Measurements from ENCODE around the gene ROBO4. TPM values are rescaled to one million over a fixed set of nuclear protein-coding genes. Genes with fewer than 3 reads are reported as not detected.
A peak's percentile ranks its signal among the peaks of the same experiment; 100 is the strongest.

The ROBO4 gene
- total RNA-seq, 4 donors from 2014 or later = 3.7 to 20.6 (median 5.4) TPM

GRCh38 chr11:124861670-124862069, 36.0 kb downstream of the ROBO4 start:
- TF ChIP-seq POLR2A (IDR thresholded peaks at IDR 0.05) (no peak), CTCF (IDR thresholded peaks at IDR 0.05) (no peak)
- Histone ChIP-seq H3K9me3 (no peaks in the 10 kb centered on the region), H3K27me3 (peaks cover 0 to 24% of the 10 kb centered on the region in 2 donors), H3K4me1 (peaks cover 0 to 26% (median 0%) of the 10 kb centered on the region in 4 donors), H3K27ac (no peak overlapping the region), H3K4me3 (no peak overlapping the region), H3K36me3 (no peaks in the 10 kb centered on the region)
- peak in 1 of 3 donors; percentile 20 for DNase-seq

- no peaks in the 10 kb centered on the region for H3K36me3 ChIP-seq
- peaks cover 0 to 7% (median 0%) of the 10 kb centered on the region in 4 donors for H3K4me1 ChIP-seq
- H3K4me3 ChIP-seq = no peak overlapping the region
- TF ChIP-seq CTCF (IDR thresholded peaks at IDR 0.05) = no peak
- TF ChIP-seq POLR2A (IDR thresholded peaks at IDR 0.05) = no peak
- no peak overlapping the region for H3K27ac ChIP-seq
- H3K27me3 ChIP-seq = peaks cover 0 to 8% of the 10 kb centered on the region in 2 donors
- no peaks in the 10 kb centered on the region for H3K9me3 ChIP-seq
- DNase-seq = no peak
These were observed 38.5 kb downstream of the ROBO4 start for GRCh38 chr11:124859171-124859570.

- Histone ChIP-seq H3K36me3 (no peaks in the 10 kb centered on the region), H3K4me1 (peaks cover 0 to 9% (median 0%) of the 10 kb centered on the region in 4 donors), H3K9me3 (no peaks in the 10 kb centered on the region), H3K27ac (no peak overlapping the region), H3K27me3 (peaks cover 0 to 38% of the 10 kb centered on the region in 2 donors), H3K4me3 (no peak overlapping the region)
- TF ChIP-seq POLR2A (IDR thresholded peaks at IDR 0.05) = no peak
- TF ChIP-seq CTCF (IDR thresholded peaks at IDR 0.05) = no peak
- DNase-seq = no peak
These were observed 51.5 kb downstream of the ROBO4 start for GRCh38 chr11:124846070-124846673.

GRCh38 chr11:124844664-124845079, 53.0 kb downstream of the ROBO4 start:
- Histone ChIP-seq H3K27me3 (peaks cover 0 to 39% of the 10 kb centered on the region in 2 donors), H3K4me1 (peaks cover 0 to 11% (median 2%) of the 10 kb centered on the region in 4 donors), H3K4me3 (no peak overlapping the region), H3K27ac (no peak overlapping the region), H3K9me3 (no peaks in the 10 kb centered on the region), H3K36me3 (no peaks in the 10 kb centered on the region)
- DNase-seq = no peak
- TF ChIP-seq CTCF (IDR thresholded peaks at IDR 0.05) (no peak), POLR2A (IDR thresholded peaks at IDR 0.05) (no peak)

GRCh38 chr11:124843616-124843910, 54.1 kb downstream of the ROBO4 start:
- no peak for DNase-seq
- H3K9me3 ChIP-seq = no peaks in the 10 kb centered on the region
- no peak overlapping the region for H3K4me3 ChIP-seq
- H3K4me1 ChIP-seq = peaks cover 0 to 20% (median 8%) of the 10 kb centered on the region in 4 donors
- H3K36me3 ChIP-seq = no peaks in the 10 kb centered on the region
- TF ChIP-seq POLR2A (IDR thresholded peaks at IDR 0.05) (no peak), CTCF (IDR thresholded peaks at IDR 0.05) (no peak)
- peaks cover 0 to 50% of the 10 kb centered on the region in 2 donors for H3K27me3 ChIP-seq
- H3K27ac ChIP-seq = no peak overlapping the region

All from Peyer's patch (tissue), 4 donors.